SKM-1 (cell line): ENCODE results near the gene MDM2.

Source experiments
- DNase-seq: peaks from one replicate; lab custom pipeline; 2025; ENCODE audit not compliant: unreplicated experiment; lab: John Stamatoyannopoulos, UW

MDM2 gene

DNA sequence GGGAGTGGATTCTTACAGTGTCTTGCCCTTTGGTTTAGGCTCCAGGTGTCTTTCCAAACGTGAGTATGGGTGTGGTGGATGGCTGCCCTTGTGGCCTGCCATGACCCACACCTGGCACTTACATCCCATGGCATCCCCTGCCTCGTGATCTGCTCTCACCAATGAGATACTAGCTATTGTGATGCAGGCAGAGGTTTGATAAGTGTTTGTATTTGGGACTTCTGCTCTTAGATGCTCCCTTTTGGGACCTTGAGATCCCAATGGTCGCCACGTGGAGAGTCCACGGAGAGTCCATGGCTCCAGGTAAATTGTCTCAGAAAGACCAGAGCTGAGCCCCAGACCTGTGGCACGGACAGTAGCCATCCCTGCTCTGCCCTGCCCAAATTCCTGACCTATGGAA, 62.5 kb downstream of the MDM2 start:
- no peak for DNase-seq

DNA sequence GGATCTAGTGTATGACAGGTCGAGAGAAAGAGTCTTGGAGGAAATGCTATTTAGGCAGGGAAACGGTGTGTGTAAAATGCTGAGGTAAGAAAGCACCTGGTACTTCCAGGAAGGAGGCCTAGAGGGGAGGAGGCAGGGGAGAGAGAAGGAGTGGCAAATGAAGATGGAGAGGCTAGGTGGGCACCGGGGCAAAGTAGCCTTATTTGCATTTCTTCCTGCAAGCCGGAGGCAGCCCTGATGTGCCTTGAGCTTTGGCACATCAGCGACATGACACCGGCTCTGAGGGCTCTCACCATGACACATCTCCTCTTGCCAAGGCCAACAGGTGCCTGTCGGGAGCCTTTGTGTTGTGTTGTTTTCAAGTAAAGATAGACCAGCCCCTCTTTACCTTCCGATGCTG, 63.4 kb downstream of the MDM2 start:
- DNase-seq: no peak

DNA sequence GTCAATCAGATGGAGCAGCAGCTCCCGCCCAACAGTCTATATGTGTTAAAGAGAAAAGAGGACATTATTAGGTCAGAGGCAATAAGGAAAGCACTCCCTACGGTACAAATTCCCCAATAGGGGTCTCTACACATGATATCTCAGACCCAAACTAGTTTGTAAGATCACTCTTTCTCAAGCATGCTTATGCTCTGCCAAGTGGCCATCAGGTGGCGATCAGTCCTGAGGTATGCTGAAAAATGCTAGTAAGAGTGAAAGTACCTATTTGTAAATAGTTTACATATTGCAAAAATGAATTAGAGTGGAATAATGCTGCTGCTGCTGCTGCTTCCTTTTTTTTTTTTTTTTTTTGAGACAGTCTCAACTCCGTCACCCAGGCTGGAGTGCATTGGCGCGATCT, 63.9 kb downstream of the MDM2 start:
- DNase-seq: no peak

DNA sequence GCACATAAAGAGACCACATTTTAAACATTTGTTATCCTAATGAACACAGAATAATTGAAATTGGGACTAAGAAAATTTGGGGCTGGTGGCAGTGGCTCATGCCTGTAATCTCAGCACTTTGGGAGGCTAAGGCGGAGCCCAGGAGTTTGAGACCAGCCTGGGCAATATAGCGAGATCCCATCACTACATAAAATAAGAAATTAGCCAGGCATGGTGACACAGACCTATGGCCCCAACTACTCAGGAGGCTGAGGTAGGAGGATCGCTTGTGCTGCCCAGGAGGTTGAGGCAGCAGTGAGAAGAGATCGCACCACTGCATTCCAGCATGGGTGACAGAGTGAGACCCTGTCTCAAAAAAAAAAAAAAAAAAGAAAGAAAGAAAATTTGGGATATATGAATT, 65.3 kb downstream of the MDM2 start:
- no peak for DNase-seq

DNA sequence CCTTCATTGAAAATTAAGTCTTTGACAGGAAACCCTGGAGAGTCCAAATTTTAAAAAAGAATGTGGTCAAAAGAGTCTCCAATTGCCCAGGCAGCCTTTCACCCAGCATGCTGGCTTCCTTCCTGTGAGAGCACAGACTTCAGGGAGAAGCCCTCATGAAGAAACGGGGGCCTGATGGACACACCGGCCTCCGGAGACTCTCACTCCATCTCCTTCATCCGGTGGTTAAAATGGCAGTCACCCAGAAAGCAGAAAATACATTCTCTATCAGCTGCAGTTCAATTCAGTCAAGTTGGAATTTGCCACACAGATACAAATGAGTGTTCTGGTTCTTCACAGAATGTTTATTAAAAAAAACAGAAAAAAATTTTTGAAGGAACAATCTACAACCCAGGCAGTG, 68.5 kb downstream of the MDM2 start:
- DNase-seq: no peak

DNA sequence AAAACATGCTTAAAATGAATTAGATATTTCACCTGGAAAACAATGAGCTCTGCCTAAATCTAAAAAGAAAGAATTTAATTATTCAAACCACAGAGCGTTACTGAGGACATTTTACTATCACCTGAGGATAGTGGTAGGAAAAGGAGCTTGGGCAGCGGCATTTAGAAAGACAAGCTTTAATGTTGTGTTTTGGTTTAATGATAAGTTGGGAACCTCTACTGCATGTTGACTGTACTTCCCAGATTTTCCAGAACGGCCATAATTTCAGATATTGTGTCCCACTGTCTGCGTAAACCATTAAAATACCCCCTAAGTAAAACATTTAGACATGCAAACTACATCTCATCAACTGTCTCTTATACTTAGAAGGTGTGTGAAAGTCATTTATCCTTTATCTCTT, 69.6 kb downstream of the MDM2 start:
- no peak for DNase-seq

DNA sequence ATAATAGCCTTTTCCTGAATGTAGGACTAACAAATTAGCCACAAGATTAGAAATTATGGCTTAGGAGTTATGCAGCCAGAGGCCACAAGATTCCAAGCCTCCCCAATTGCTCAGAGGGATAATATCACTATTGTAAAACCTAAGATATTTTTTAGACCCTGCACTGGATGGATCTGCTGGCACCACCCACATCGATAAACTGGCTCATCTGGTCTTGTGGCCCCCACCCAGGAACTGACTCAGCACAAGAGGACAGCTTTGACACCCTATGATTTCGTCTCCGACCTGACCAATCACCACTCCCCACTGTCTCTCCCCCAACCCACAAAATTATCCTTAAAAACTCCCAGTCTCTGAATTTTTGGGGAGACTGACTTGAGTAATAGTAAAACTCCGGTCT, 70.3 kb downstream of the MDM2 start:
- DNase-seq: no peak

DNA sequence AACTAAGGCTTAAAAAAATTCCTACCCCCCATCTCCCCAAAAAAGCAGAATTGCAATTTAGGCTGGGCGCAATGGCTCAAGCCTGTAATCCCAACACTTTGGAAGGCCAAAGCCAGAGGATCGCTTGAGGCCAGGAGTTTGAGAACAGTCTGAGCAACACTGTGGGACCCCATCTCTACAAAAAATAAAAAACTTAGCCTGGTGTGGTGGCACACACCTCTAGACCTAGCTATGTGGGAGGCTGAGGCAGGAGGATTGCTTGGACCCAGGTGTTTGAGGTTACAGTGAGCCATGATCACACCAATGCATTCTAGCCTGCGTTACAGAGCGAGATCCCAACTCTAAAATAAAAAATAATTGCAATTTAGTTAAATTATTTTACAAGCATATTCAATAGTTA, 70.9 kb downstream of the MDM2 start:
- no peak for DNase-seq

DNA sequence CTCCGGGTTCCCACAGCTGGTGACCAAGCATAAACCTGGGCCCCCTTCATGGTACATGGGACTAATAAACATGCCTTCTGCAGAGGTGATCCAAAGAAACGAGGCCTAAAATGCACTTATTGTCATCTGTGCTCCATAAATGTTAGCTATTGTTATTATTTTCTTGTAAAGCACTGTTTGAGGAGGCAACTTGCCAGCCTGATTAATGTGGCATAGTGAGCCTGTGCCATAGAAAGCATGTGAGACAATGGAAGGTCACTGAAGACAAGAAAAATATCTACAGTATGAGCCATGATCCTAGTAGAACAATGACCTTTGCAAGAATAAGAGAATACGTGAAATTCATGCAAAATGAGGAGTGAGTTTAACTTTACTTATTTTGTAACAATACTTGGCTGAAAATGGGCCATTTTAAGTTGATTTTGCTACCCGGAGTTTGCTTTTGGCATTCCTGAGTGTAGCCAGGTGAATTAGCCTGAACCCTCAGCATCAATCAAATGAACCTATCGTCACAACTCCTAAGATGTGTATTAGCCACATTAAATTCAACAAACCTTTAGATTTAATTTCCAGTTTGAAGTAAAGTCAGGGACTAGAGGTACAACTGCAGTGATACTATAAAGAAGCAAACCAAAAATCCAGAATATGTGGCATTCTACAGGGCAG, 72.8 kb downstream of the MDM2 start:
- no peak for DNase-seq

DNA sequence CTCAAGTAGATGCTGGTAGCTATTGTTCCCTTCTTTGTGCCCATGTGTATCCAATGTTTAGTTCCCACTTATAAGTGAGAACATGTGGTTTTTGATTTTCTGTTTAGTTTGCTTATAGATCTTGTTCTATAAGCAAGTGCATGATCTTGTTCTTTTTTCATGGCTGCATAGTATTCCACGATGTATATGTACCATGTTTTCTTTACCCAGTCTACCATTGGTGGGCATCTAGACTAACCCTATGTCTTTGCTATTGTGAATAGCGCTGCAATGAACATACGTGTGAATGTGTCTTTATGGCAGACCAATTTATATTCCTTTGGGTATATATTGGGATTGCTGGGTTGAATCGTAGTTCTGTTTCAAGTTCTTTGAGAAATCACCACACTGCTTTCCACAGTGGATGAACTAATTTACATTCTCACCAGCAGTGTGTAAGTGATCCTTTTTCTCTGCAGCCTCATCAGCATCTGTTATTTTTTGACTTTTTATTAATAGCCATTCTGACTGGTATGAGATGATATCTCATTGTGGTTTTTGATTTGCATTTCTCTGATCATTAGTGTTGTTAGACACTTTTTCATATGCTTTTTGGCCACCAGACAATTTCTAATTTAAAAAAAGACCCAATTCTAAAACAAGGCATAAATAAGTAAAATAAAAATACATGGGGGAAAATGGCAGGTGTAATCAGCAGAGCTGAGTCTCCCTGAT, 74.4 kb downstream of the MDM2 start:
- no peak for DNase-seq

DNA sequence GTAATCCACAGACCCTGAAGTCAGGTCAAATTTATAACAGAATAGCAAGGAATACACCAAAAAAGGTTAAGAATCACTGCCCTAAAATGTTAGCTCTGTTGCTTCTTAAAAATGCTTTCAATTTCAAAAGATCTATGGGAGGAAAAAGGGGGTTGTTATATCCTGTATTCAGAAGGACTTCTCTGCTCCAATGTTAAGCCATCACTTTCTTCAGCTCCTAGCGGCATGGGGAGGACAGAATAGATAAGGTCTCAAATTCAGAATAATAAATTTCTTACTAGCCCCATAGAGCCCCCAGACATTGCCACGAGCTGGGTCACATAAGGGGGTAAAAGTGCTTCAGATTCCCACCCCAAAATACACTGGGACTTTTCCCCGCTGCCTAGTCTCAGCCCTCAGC, 75.2 kb downstream of the MDM2 start:
- DNase-seq: no peak

DNA sequence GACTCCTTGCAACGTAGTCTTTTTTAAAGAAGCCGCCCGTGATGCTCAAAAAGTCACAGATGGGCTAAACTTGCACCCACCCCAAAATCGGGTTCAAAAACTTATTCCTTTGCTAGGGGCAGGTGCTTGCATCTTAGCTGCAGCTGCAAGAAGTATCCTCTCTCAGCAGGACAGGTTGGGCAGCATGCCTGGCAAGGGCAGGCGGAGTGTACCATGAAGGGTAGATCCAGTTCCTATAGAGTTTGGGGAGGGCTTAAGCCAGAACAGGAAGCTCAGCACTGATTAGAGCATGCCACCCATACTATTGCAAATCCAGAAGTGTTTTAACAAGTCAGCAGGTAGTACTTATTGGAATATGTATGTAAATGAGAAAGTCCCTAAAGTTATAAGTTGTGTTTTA, 76.3 kb downstream of the MDM2 start:
- DNase-seq: no peak

DNA sequence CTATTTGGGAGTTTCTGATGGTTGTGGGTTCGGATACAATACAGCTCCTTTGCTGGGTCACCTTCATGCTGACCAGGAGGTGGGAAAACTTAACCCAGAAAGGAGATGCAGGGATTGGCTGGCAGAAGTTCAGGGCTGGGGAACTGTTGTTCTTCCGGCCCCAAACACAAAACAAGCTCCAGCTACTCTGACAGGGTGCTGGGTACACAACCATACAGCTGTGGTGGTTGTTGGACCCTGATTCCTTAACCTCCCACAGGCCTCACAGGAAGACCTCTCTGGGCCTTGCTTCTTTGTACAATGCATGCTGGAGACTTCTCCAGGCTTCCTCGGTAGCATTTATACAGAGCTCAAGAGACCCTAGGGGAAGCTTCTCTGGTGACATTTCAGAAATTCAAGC, 77.4 kb downstream of the MDM2 start:
- no peak for DNase-seq

DNA sequence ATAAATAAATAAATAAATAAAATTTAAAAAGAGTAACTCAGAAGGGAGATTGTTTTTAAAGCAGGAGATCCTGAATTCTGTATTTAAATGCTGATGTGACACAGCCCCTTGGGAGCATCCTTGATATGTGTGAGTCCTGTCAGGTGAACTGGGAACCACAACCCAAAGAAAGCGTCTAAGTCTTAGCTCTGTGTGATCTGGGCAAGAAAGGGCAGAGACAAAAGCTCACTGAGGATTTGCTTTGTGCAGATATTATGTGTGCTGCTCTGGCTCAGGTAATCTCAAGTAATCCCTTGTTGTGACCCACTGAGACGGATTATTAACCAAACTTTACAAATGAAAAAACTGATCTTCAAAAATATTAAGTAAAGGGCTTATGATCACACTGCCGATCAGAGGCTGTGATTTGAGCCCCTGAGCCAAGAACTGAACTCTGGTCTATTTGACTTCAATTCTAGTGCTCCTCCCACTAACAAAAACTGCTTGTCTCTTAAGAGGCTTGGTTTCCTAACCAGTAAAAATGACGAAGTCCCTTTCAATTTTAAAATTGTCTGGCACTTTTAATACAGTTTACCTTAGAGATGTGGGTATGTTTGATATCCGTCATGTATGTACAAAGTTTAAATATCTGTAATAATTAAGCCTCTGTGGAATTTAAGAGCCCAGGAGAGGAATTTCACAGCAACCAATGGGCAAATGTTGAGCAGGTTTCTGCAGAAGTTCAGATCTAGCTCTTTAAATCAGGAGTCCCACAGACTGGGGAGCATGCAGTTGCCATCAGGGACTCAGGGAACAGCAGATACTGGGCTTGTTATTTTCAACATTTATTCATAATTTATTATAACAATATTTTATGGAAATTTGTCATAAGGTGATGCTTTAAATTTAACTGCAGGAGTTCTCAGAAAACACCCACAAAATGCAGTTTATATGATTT, 78.9 kb downstream of the MDM2 start:
- no peak for DNase-seq

DNA sequence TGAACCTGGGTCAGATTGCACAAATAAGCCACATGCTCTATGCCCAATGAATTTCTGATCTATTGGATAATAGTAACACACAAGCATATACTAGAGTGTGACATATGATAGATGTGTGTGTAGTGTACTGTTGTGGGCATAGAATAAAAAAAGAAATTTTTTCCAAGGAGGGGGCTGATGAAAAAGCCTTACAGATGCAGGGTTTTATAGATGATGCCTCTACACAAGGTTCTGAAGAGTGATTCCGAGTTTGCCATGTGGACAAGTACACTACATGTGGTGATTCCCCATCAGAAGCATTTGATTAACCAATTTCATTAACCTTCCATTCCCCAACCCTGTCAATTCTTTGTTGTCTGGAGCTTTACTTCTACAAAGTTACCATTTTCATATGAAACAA, 79.7 kb downstream of the MDM2 start:
- no peak for DNase-seq

DNA sequence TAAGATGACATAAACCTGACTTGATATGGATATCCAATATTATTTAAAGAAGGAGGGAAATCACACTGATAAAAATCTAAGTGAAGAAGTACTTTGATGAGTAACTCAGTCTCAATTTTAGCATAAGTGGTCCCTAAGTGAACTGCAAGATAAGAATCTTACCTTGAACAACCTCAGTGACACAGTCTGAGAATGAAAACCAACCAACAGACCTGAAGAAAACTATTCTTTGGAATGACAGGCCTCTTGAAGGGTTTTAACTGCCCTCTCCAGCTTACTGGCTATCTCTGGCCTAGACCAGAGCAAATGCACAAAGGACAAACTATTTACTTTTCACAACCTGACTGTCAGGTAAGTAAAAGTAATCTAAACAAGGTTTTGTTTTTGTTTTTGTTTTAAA, 80.3 kb downstream of the MDM2 start:
- no peak for DNase-seq

DNA sequence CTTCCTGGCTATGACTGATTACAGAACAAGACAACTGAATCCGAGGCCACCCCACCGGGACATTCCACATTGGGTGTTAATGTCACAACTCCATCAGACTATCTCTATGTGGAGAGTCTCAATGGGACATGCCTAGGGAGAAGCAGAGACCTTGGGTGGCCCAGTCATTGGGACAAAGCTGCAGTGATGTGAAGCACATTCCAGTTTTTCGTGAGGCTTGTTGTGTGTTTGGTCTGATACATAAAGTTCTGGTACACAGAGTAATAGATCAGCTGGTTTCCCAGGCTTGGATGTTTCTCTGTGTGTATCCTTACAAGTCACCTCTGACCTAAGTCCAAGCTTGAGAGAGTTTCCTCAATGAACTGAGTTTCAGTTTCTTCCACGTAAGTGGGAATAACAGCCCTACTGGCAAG, 82.7 kb downstream of the MDM2 start:
- no peak for DNase-seq

DNA sequence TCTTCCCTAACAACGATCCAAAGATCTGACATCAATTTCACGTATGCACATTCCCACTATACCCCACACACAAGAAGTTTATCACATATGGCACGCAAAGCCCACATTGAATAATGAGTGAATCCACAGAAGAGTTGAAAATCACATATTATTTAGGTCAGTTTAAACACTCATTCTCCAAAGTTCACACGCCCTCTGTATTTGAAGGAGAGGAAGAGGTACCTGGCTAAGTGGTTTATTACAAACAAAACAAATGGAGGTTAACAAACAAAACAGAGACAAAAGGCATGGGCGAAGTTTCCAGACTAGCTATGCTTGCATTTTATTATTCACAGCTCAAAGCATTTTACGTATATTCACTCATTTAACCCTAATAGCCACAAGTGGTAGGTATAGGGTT, 83.2 kb downstream of the MDM2 start:
- no peak for DNase-seq

DNA sequence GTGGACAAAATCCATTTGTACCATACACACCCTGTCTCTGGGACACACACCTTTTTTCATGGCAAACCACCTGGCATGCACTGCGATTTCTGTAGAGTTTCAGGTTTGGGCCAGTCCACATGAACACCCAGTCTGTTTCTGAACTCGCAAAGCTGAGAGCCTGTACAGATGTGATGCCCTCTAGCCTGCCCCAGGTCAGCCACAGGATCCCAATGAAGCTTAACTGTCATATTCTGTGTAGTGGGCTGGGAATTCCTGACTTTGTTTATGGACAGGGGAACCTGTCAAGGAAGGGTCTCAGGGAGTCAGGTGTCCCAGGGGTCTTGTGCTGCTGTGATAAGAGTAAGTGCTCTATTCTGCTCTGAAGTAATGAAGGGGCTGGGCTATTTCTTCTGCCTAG, 85.2 kb downstream of the MDM2 start:
- no peak for DNase-seq

DNA sequence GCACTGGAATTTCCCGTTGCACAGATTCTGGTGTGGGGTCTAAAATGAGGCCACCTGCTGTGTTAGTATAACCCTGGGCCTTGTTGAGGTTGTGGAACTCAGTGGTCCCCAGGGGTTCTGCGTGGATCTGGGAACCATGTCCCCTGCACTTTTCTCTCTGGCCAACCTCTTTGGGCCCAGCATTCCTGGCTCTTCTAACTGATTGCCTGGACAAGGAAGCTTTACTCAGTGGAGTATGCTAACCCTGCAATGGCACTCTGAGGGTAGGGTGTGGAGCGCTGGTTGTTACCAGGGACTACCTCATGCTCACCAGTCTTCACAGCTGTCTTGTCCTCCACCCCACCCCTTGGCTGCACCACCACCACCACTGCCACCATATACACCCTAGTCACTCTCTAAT, 85.8 kb downstream of the MDM2 start:
- no peak for DNase-seq

DNA sequence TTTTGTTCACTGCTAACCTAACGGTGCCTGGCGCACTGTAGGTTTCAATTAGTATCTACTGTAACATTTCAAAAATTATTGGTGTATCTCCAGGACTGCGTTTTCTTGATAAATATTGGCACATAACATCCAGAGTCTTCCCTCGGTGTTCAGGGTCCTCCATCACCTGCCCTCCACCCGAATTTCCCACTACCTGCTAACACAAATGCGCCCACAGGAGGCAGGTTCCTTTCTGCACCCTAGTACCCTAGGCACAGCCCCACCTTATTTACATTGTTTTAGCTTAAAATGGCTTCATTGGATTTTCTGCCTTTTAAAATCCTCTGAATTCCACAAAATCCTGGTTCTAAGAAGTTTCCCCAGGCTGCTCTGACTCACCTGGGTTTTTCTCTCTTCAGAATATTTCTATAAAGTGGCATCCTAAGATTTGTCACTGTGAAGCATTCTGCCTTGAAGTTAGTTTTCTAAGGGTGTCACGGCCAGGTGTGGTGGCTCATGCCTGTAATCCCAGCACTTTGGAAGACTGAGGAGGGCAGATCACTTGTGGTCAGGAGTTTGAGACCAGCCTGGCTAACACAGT, 86.4 kb downstream of the MDM2 start:
- DNase-seq: no peak
